Endothelial cell of umbilical vein (primary cell): ENCODE measurements around the gene ZNF362. TPM values are rescaled to one million over a fixed set of nuclear protein-coding genes. Genes with fewer than 3 reads are reported as not detected.

Source experiments
- BruUV-seq: library from RNA; stranded (reverse); fragments of 400-500 nt; replicated peaks from 2 replicates; lab custom pipeline; 2021; lab: Mats Ljungman, UMichigan
- CTCF ChIA-PET: fragments of 300-600, 350-600 bp; sonication (Branson Sonifier 250); formaldehyde crosslinking; loops from one replicate; lab custom pipeline; 2021; ENCODE audit warnings: antibody characterized with exemption, inconsistent platforms; lab: Charles Lee
- POLR2A ChIA-PET: fragments of 300-600, 350-600 bp; sonication (Branson Sonifier 250); formaldehyde crosslinking; loops from one replicate; lab custom pipeline; 2021; ENCODE audit warnings: antibody characterized with exemption, inconsistent platforms; lab: Charles Lee
- DNase-seq: peaks from one replicate; pipeline ENCODE4 v3.0.0-alpha.2; 2011; ENCODE audit warnings: low read depth, low spot score
- FAIRE-seq: peaks from 2 replicates; lab custom pipeline; 2011; peaks lifted over from hg19 to GRCh38; lab: Jason Lieb, UNC
- H2AFZ ChIP-seq: 2 replicates; pipeline ENCODE4 v1.6.0; 2012; ENCODE audit warnings: low read depth, low read length, control low read depth, inconsistent platforms
- H3K27ac ChIP-seq: 2 replicates; pipeline ENCODE4 v1.5.1; 2011; ENCODE audit warnings: low read depth, mild to moderate bottlenecking, control low read depth, low read length, moderate library complexity; ENCODE audit not compliant: insufficient read depth
- H3K27me3 ChIP-seq, 2 experiments: 2 replicates each; pipeline versions ENCODE4 v1.6.0 to v1.6.1; 2011; ENCODE audit warnings: low read length in 2 of 2, mixed read lengths in 1 of 2; ENCODE audit not compliant: control insufficient read depth in 2 of 2, insufficient read depth in 2 of 2
- H3K36me3 ChIP-seq, 2 experiments: 2 replicates in 1 of 2; 3 replicates in 1 of 2; pipeline ENCODE4 v1.5.1; 2011; ENCODE audit warnings: low read length in 2 of 2, mild to moderate bottlenecking in 1 of 2, moderate library complexity in 1 of 2; ENCODE audit not compliant: control insufficient read depth in 2 of 2, insufficient read depth in 2 of 2; ENCODE audit errors: extremely low read depth in 1 of 2
- H3K4me1 ChIP-seq: 3 replicates; pipeline ENCODE4 v1.5.1; 2011; ENCODE audit warnings: mild to moderate bottlenecking, low read length; ENCODE audit not compliant: control insufficient read depth, insufficient read depth; ENCODE audit errors: extremely low read depth
- H3K4me2 ChIP-seq: 2 replicates; pipeline ENCODE4 v1.6.1; 2011; ENCODE audit warnings: low read length, control low read depth, mixed read lengths; ENCODE audit not compliant: insufficient read depth
- H3K4me3 ChIP-seq, 3 experiments: fragments of 200-600 bp in 1 of 3; sonication (generic), shearing (Covaris generic) in 1 of 3; replicated peaks in 1 of 3; 2 replicates each; pipeline ENCODE4 v1.5.1; 2011 to 2016; ENCODE audit warnings: control low read depth in 3 of 3, low read length in 3 of 3, mild to moderate bottlenecking in 2 of 3, inconsistent platforms in 1 of 3, low read depth in 1 of 3, moderate library complexity in 1 of 3; ENCODE audit not compliant: insufficient read depth in 1 of 3
- H3K79me2 ChIP-seq: 2 replicates; pipeline ENCODE4 v1.6.0; 2012; ENCODE audit warnings: low read length, inconsistent platforms; ENCODE audit not compliant: control insufficient read depth, insufficient read depth
- H3K9ac ChIP-seq: replicated peaks from 2 replicates; pipeline ENCODE3; 2011; ENCODE audit warnings: low read length, control low read depth; ENCODE audit not compliant: insufficient read depth; ENCODE audit errors: extremely low read depth
- H3K9me1 ChIP-seq: replicated peaks from 3 replicates; pipeline ENCODE4 v1.6.0; 2011; ENCODE audit warnings: mild to moderate bottlenecking, low read length; ENCODE audit not compliant: control insufficient read depth, insufficient read depth; ENCODE audit errors: extremely low read depth
- H3K9me3 ChIP-seq: replicated peaks from 2 replicates; pipeline ENCODE4 v1.5.1; 2012; ENCODE audit warnings: low read length, inconsistent platforms; ENCODE audit not compliant: control insufficient read depth, insufficient read depth
- H4K20me1 ChIP-seq: replicated peaks from 2 replicates; pipeline ENCODE3; 2011; ENCODE audit warnings: mild to moderate bottlenecking, low read length; ENCODE audit not compliant: control insufficient read depth, insufficient read depth; ENCODE audit errors: extremely low read depth
- CTCF ChIP-seq, 2 donors: IDR thresholded peaks; 1 replicate in 1 of 2; 2 replicates in 1 of 2; pipeline ENCODE4 v1.5.1; 2011; ENCODE audit warnings: low read length in 2 of 2, mild to moderate bottlenecking in 2 of 2, moderate library complexity in 2 of 2, control low read depth in 1 of 2, inconsistent platforms in 1 of 2, low read depth in 1 of 2; ENCODE audit not compliant: insufficient read depth in 1 of 2; ENCODE audit errors: extremely low read depth in 1 of 2
- EZH2 ChIP-seq: IDR thresholded peaks from 2 replicates; pipeline ENCODE4 v1.6.1; 2012; ENCODE audit warnings: borderline replicate concordance, low read depth, mild to moderate bottlenecking, moderate library complexity, low read length, inconsistent platforms; ENCODE audit not compliant: severe bottlenecking
- FOS ChIP-seq: IDR thresholded peaks from 2 replicates; pipeline ENCODE4 v1.6.1; 2011; ENCODE audit warnings: mild to moderate bottlenecking, low read length, moderate library complexity, borderline replicate concordance; ENCODE audit not compliant: insufficient read depth
- GATA2 ChIP-seq: IDR thresholded peaks from 2 replicates; pipeline ENCODE4 v1.7.0; 2011; ENCODE audit warnings: low read depth, mild to moderate bottlenecking, moderate library complexity, mixed read lengths, low read length; ENCODE audit not compliant: insufficient read length, insufficient read depth
- JUN ChIP-seq: IDR thresholded peaks from 2 replicates; pipeline ENCODE4 v1.6.1; 2011; ENCODE audit warnings: borderline replicate concordance, low read depth; ENCODE audit not compliant: insufficient read length, insufficient read depth
- MAX ChIP-seq: IDR thresholded peaks from 2 replicates; pipeline ENCODE4 v1.6.1; 2011; ENCODE audit not compliant: insufficient read depth, insufficient read length
- MYC ChIP-seq: IDR thresholded peaks from one replicate; pipeline ENCODE4 v1.6.1; 2011; ENCODE audit warnings: mild to moderate bottlenecking, low read depth, low read length
- POLR2A ChIP-seq: IDR thresholded peaks from 2 replicates; pipeline ENCODE4 v1.6.1; 2012; ENCODE audit warnings: low read depth, mild to moderate bottlenecking, control low read depth, low read length
- POLR2AphosphoS5 ChIP-seq: IDR thresholded peaks from 2 replicates; pipeline ENCODE4 v1.6.1; 2012; ENCODE audit warnings: low read depth, mild to moderate bottlenecking, control low read depth, low read length, moderate library complexity; ENCODE audit not compliant: insufficient read depth
- dilution Hi-C: fragments of 300-500 bp; cut with MboI; formaldehyde crosslinking; loops from one replicate; pipeline ENCODE4 v1.15.0; 2019; ENCODE audit warnings: low sequenced_read_pairs; ENCODE audit not compliant: extremely low pct_ligation_motif_present
- intact Hi-C: fragments of 100-400 bp; cut with micrococcal nuclease; formaldehyde crosslinking; loops from one replicate; pipeline ENCODE4 v1.10.0; 2022
- polyA plus RNA-seq, 4 experiments: library from polyadenylated mRNA; depleted of rRNA in 3 of 4; stranded (reverse) in 3 of 4; unstranded in 1 of 4; fragments of >200 nt; gene quantifications; 2 replicates each; pipeline versions ENCODE4 v1.2.1 to v1.2.3, GENCODE V29; 2011 to 2012; ENCODE audit warnings: missing spikeins in 1 of 4
- total RNA-seq: library from RNA; stranded (reverse); gene quantifications from 2 replicates; pipeline ENCODE4 v1.2.3, GENCODE V29; 2021

Gene ZNF362
- total and polyA plus RNA-seq, 2 donors (not counting 3 experiments of a cell fraction or from before 2014, with no cell fraction given): 28.4 to 35.3 TPM

- no peak for TF ChIP-seq MYC
- TF ChIP-seq POLR2A: no peak
- no peak for TF ChIP-seq CTCF (IDR thresholded peaks at IDR 0.05; ENCODE audit: extremely low read depth in 1 of 2, insufficient read depth in 1 of 2, low read depth in 1 of 2, low read length in 2 of 2)
- TF ChIP-seq GATA2: no peak
- no peak for TF ChIP-seq POLR2AphosphoS5
- no peak for TF ChIP-seq JUN
- no peak for TF ChIP-seq FOS
- no peak for TF ChIP-seq EZH2
- TF ChIP-seq MAX: no peak
- Histone ChIP-seq H3K4me1 (peaks cover 16% of the 10 kb centered on the region), H3K27ac (no peak overlapping the region), H3K9me1 (no peaks in the 10 kb centered on the region), H3K79me2 (peaks cover 52% of the 10 kb centered on the region), H3K36me3 (peaks cover 34 to 50% of the 10 kb centered on the region in 2 experiments), H3K9me3 (no peaks in the 10 kb centered on the region), H3K4me2 (no peak overlapping the region), H4K20me1 (no peaks in the 10 kb centered on the region), H3K27me3 (no peaks in the 10 kb centered on the region), H3K9ac (no peak overlapping the region), H3K4me3 (no peak overlapping the region), H2AFZ (no peak overlapping the region)
- intact Hi-C loops (no loop called here), dilution Hi-C loops (no loop called here)
- BruUV-seq: no TSS peak
- no peak for DNase-seq
- FAIRE-seq: peak; percentile 24
- ChIA-PET CTCF (no interaction called here), POLR2A (no interaction called here)
Observed at GRCh38 chr1:33332357-33332789, 76.1 kb downstream of the ZNF362 start.
